GM23338 (cell line): ENCODE results near the gene MPV17. TPM values are rescaled to one million over a fixed set of nuclear protein-coding genes. Genes with fewer than 3 reads are reported as not detected.

Experiments
- ATAC-seq: fragments of 200-7000 bp; cut with Tn5 transposase; 3 replicates; pipeline ENCODE4 v1.9.1; 2020
- DNase-seq: peaks from one replicate; pipeline ENCODE4 v3.0.0-alpha.2; 2015; ENCODE audit warnings: low spot score
- H2AFZ ChIP-seq: fragments of 200-600 bp; sonication (generic); 2 replicates; pipeline ENCODE4 v1.8.0; 2016; ENCODE audit warnings: antibody characterized with exemption, mild to moderate bottlenecking, moderate library complexity
- H3F3A ChIP-seq: fragments of 200-600 bp; sonication (generic); replicated peaks from 2 replicates; pipeline ENCODE4 v1.8.0; 2017; ENCODE audit warnings: antibody characterized with exemption, mixed run types, low read depth
- H3K27ac ChIP-seq: fragments of 200-600 bp; sonication (generic); 2 replicates; pipeline ENCODE4 v1.6.1; 2016; ENCODE audit warnings: low read depth
- H3K27me3 ChIP-seq: fragments of 200-600 bp; sonication (generic); 2 replicates; pipeline ENCODE4 v1.8.0; 2016; ENCODE audit warnings: mild to moderate bottlenecking, mixed run types, moderate library complexity; ENCODE audit not compliant: insufficient read depth
- H3K36me3 ChIP-seq: fragments of 200-600 bp; sonication (generic); 2 replicates; pipeline ENCODE4 v1.8.0; 2016; ENCODE audit warnings: mild to moderate bottlenecking; ENCODE audit not compliant: insufficient read depth
- H3K4me1 ChIP-seq: fragments of 200-600 bp; sonication (generic); 2 replicates; pipeline ENCODE4 v1.8.0; 2016; ENCODE audit warnings: mild to moderate bottlenecking, moderate library complexity; ENCODE audit not compliant: insufficient read depth
- H3K4me2 ChIP-seq: fragments of 200-600 bp; sonication (generic); 2 replicates; pipeline ENCODE4 v1.7.1; 2017; ENCODE audit warnings: mixed run types
- H3K4me3 ChIP-seq: fragments of 200-600 bp; sonication (generic); 2 replicates; pipeline ENCODE4 v1.6.1; 2016; ENCODE audit warnings: mixed run types
- H3K79me2 ChIP-seq: fragments of 200-600 bp; sonication (generic); replicated peaks from 2 replicates; pipeline ENCODE4 v1.8.0; 2017; ENCODE audit warnings: mild to moderate bottlenecking; ENCODE audit not compliant: insufficient read depth
- H3K9me2 ChIP-seq: fragments of 200-600 bp; sonication (generic); 2 replicates; pipeline ENCODE4 v1.8.0; 2017; ENCODE audit not compliant: insufficient read depth
- H4K20me1 ChIP-seq: fragments of 200-600 bp; sonication (generic); replicated peaks from 2 replicates; pipeline ENCODE4 v1.8.0; 2017; ENCODE audit warnings: mild to moderate bottlenecking; ENCODE audit not compliant: insufficient read depth
- H3K27ac Mint-ChIP-seq: 2 replicates; pipeline ENCODE4 v1.8.0; 2020; ENCODE audit warnings: inconsistent platforms, mild to moderate bottlenecking, moderate library complexity, mixed read lengths
- H3K27me3 Mint-ChIP-seq: 3 replicates; pipeline ENCODE4 v1.8.0; 2022; ENCODE audit warnings: low read depth, mild to moderate bottlenecking, moderate library complexity, mixed read lengths, inconsistent platforms; ENCODE audit not compliant: insufficient read depth, poor library complexity
- H3K36me3 Mint-ChIP-seq: 3 replicates; pipeline ENCODE4 v1.8.0; 2021; ENCODE audit warnings: low read depth, mild to moderate bottlenecking, inconsistent platforms, moderate library complexity, mixed read lengths
- H3K4me1 Mint-ChIP-seq: 3 replicates; pipeline ENCODE4 v1.8.0; 2020; ENCODE audit warnings: mild to moderate bottlenecking, inconsistent platforms, mixed read lengths
- H3K4me3 Mint-ChIP-seq: 3 replicates; pipeline ENCODE4 v1.8.0; 2021; ENCODE audit warnings: moderate library complexity, mild to moderate bottlenecking, inconsistent platforms, mixed read lengths
- H3K9me3 Mint-ChIP-seq: 3 replicates; pipeline ENCODE4 v1.8.0; 2020; ENCODE audit warnings: moderate library complexity, mild to moderate bottlenecking, inconsistent platforms, mixed read lengths
- CREB1 ChIP-seq: fragments of 250-450 bp; sonication (Bioruptor Pico); IDR thresholded peaks from 2 replicates; pipeline ENCODE4 v1.5.0; 2020; ENCODE audit warnings: low read depth, mild to moderate bottlenecking, moderate library complexity
- EZH2 ChIP-seq: fragments of 200-600 bp; sonication (generic); IDR thresholded peaks from one replicate; pipeline ENCODE4 v1.8.0; 2017; ENCODE audit warnings: antibody characterized with exemption, mild to moderate bottlenecking, low read depth; ENCODE audit not compliant: unreplicated experiment
- JUNB ChIP-seq: IDR thresholded peaks from one replicate; pipeline ENCODE4 v1.6.1; 2016; ENCODE audit warnings: antibody characterized with exemption; ENCODE audit not compliant: unreplicated experiment
- NANOG ChIP-seq: IDR thresholded peaks from 2 replicates; pipeline ENCODE4 v1.6.1; 2016; ENCODE audit warnings: antibody characterized with exemption, borderline replicate concordance
- ZNF114 ChIP-seq: fragments of 250-450 bp; sonication (Bioruptor Pico); IDR thresholded peaks from 2 replicates; pipeline ENCODE4 v1.5.0; 2020; ENCODE audit warnings: mild to moderate bottlenecking, moderate library complexity
- ZNF331 ChIP-seq: fragments of 250-450 bp; sonication (Bioruptor Pico); IDR thresholded peaks from 2 replicates; pipeline ENCODE4 v1.5.0; 2020; ENCODE audit warnings: low read depth, mild to moderate bottlenecking, moderate library complexity
- polyA plus RNA-seq: library from polyadenylated mRNA; unstranded; fragments of >200 nt; fragmentation: Nextera tagmentation; extraction: Ambion mirVana; gene quantifications from 2 replicates; pipeline ENCODE4 v1.2.1, GENCODE V29; 2016
- total RNA-seq: library from RNA; depleted of rRNA; stranded (reverse); fragments of >200 nt; shearing (Covaris generic); gene quantifications from 2 replicates; pipeline ENCODE4 v1.2.3, GENCODE V29; 2014
- TF ChIP-seq, protein P1 (sequence below): IDR thresholded peaks from one replicate; pipeline ENCODE4 v1.6.1; 2018; ENCODE audit warnings: antibody characterized with exemption; ENCODE audit not compliant: unreplicated experiment
- TF ChIP-seq, protein P2 (sequence below): fragments of 250-450 bp; sonication (Bioruptor Pico); IDR thresholded peaks from 2 replicates; pipeline ENCODE4 v1.5.0; 2020; ENCODE audit warnings: mild to moderate bottlenecking, moderate library complexity

Gene MPV17
- total and polyA plus RNA-seq, 2 experiments from 2014 or later, result 52.5 to 94.2 TPM

GRCh38 chr2:27264753-27265535 lies 58.0 kb downstream of the MPV17 start (continued):
- TF ChIP-seq, protein P1, sequence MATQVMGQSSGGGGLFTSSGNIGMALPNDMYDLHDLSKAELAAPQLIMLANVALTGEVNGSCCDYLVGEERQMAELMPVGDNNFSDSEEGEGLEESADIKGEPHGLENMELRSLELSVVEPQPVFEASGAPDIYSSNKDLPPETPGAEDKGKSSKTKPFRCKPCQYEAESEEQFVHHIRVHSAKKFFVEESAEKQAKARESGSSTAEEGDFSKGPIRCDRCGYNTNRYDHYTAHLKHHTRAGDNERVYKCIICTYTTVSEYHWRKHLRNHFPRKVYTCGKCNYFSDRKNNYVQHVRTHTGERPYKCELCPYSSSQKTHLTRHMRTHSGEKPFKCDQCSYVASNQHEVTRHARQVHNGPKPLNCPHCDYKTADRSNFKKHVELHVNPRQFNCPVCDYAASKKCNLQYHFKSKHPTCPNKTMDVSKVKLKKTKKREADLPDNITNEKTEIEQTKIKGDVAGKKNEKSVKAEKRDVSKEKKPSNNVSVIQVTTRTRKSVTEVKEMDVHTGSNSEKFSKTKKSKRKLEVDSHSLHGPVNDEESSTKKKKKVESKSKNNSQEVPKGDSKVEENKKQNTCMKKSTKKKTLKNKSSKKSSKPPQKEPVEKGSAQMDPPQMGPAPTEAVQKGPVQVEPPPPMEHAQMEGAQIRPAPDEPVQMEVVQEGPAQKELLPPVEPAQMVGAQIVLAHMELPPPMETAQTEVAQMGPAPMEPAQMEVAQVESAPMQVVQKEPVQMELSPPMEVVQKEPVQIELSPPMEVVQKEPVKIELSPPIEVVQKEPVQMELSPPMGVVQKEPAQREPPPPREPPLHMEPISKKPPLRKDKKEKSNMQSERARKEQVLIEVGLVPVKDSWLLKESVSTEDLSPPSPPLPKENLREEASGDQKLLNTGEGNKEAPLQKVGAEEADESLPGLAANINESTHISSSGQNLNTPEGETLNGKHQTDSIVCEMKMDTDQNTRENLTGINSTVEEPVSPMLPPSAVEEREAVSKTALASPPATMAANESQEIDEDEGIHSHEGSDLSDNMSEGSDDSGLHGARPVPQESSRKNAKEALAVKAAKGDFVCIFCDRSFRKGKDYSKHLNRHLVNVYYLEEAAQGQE, result no peak

DNA sequence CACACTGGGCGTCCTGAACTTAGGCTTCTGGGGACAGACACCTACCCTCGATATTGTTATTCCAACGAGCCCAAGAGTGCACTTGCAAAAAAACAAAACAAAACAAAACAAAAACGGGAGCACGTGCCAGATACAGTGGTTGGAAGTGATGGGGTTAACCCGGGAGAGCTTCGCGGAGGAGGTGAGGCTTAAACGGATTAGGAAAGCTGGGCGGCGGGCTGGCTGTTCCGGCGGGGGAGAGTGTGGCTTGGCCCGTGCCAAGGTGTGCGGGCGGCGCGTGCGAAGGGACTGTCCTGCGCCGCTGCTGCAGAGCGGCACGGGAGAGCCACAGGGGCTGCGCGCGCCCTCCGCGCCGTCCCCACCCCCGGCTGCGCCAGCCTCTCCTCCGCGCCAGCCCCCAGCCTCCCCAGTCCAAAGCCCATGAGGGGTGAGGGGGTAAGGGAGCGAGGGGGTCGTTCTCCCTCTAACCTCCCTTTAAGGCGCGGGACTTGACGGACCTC lies 58.6 kb downstream of the MPV17 start:
- Histone ChIP-seq H3K4me1 (peaks cover 17% of the 10 kb centered on the region), H3K27ac (no peak overlapping the region), H4K20me1 (no peaks in the 10 kb centered on the region; the same call in 1 of the 2 replicates), H3K9me2 (no peaks in the 10 kb centered on the region), H3K4me2 (peak overlapping the region; percentile 98), H3K79me2 (no peaks in the 10 kb centered on the region), H3F3A (0 out of 2 replicates have a peak, but pooled peaks cover 9% of the 10 kb centered on the region), H3K36me3 (no peaks in the 10 kb centered on the region), H2AFZ (peak overlapping the region; percentile 99), H3K4me3 (peak overlapping the region; percentile 82), H3K27me3 (peaks cover 82% of the 10 kb centered on the region)
- Mint-ChIP-seq H3K36me3 (no peaks in the 10 kb centered on the region; the same call in 2 of the 3 replicates), H3K27me3 (peaks cover 46% of the 10 kb centered on the region), H3K4me1 (peaks cover 23% of the 10 kb centered on the region), H3K9me3 (no peaks in the 10 kb centered on the region), H3K4me3 (peak overlapping the region; percentile 79), H3K27ac (no peak overlapping the region)
- ATAC-seq, result peak; percentile 56
- peak; percentile 77 for DNase-seq
- TF ChIP-seq, protein P2, sequence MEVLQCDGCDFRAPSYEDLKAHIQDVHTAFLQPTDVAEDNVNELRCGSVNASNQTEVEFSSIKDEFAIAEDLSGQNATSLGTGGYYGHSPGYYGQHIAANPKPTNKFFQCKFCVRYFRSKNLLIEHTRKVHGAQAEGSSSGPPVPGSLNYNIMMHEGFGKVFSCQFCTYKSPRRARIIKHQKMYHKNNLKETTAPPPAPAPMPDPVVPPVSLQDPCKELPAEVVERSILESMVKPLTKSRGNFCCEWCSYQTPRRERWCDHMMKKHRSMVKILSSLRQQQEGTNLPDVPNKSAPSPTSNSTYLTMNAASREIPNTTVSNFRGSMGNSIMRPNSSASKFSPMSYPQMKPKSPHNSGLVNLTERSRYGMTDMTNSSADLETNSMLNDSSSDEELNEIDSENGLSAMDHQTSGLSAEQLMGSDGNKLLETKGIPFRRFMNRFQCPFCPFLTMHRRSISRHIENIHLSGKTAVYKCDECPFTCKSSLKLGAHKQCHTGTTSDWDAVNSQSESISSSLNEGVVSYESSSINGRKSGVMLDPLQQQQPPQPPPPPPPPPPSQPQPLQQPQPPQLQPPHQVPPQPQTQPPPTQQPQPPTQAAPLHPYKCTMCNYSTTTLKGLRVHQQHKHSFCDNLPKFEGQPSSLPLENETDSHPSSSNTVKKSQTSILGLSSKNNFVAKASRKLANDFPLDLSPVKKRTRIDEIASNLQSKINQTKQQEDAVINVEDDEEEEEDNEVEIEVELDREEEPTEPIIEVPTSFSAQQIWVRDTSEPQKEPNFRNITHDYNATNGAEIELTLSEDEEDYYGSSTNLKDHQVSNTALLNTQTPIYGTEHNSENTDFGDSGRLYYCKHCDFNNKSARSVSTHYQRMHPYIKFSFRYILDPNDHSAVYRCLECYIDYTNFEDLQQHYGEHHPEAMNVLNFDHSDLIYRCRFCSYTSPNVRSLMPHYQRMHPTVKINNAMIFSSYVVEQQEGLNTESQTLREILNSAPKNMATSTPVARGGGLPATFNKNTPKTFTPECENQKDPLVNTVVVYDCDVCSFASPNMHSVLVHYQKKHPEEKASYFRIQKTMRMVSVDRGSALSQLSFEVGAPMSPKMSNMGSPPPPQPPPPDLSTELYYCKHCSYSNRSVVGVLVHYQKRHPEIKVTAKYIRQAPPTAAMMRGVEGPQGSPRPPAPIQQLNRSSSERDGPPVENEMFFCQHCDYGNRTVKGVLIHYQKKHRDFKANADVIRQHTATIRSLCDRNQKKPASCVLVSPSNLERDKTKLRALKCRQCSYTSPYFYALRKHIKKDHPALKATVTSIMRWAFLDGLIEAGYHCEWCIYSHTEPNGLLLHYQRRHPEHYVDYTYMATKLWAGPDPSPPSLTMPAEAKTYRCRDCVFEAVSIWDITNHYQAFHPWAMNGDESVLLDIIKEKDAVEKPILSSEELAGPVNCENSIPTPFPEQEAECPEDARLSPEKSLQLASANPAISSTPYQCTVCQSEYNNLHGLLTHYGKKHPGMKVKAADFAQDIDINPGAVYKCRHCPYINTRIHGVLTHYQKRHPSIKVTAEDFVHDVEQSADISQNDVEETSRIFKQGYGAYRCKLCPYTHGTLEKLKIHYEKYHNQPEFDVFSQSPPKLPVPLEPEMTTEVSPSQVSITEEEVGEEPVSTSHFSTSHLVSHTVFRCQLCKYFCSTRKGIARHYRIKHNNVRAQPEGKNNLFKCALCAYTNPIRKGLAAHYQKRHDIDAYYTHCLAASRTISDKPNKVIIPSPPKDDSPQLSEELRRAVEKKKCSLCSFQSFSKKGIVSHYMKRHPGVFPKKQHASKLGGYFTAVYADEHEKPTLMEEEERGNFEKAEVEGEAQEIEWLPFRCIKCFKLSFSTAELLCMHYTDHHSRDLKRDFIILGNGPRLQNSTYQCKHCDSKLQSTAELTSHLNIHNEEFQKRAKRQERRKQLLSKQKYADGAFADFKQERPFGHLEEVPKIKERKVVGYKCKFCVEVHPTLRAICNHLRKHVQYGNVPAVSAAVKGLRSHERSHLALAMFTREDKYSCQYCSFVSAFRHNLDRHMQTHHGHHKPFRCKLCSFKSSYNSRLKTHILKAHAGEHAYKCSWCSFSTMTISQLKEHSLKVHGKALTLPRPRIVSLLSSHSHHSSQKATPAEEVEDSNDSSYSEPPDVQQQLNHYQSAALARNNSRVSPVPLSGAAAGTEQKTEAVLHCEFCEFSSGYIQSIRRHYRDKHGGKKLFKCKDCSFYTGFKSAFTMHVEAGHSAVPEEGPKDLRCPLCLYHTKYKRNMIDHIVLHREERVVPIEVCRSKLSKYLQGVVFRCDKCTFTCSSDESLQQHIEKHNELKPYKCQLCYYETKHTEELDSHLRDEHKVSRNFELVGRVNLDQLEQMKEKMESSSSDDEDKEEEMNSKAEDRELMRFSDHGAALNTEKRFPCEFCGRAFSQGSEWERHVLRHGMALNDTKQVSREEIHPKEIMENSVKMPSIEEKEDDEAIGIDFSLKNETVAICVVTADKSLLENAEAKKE (CRISPR knock-in tag), result no peak
- TF ChIP-seq, protein P1, result no peak
- TF ChIP-seq ZNF114 (CRISPR knock-in tag) (no peak), ZNF331 (CRISPR knock-in tag) (no peak), NANOG (no peak), JUNB (no peak), EZH2 (peak; percentile 9), CREB1 (CRISPR knock-in tag) (no peak)
